Limb (tissue), 2 donors: ENCODE measurements around the gene SORBS2.

ENCODE experiments used
- DNase-seq, 2 donors: peaks; one replicate each; pipeline ENCODE4 v3.0.0-alpha.2; 2016; ENCODE audit errors: extremely low spot score in 2 of 2

SORBS2 gene

DNA sequence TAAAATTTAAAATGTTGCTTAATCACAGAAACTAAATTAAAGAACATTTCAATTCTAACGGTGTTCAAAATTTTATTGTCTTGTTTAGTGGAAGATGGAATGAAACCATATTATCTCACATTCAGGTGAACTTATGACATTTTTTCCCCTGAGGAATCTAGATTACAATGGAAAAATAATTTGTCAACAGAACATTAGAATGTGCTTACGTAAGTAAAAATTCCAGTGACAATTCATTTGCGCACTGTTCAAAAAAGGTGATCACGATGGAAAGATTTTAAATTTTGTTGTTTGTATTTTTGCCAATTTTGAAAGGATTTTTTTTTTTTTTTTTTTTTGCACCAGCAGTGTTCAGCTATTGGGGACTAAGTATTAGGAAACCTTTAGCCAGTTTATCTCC, 23.3 kb upstream of the SORBS2 start:
- no peak for DNase-seq

- DNase-seq: no peak
These were observed 22.8 kb upstream of the SORBS2 start for GRCh38 chr4:185834778-185835177.

- no peak for DNase-seq
These were observed 22.1 kb upstream of the SORBS2 start for GRCh38 chr4:185834088-185834487.

- DNase-seq: no peak
These were observed 21.1 kb upstream of the SORBS2 start for GRCh38 chr4:185833055-185833598.

GRCh38 chr4:185831125-185831815, 19.3 kb upstream of the SORBS2 start:
- no peak for DNase-seq

GRCh38 chr4:185830263-185830994, 18.4 kb upstream of the SORBS2 start:
- DNase-seq: no peak

DNA sequence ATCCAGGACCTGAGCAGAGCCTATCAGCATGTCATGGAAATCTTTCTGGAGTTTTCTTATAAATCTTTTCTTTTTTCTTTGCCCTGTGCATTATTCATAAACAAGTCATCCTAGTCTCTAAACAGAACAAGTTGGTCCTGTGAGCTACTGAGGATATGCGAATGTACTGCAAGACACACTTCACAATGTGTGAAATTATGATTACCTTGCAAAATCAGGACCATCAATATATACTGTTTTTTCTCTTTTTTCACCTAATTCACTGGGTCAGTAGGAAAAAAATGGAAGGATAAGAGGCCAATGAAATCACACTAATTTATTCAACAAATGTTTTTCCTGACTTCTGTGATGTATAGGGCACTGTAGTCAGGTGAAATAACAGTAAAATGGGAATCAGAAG, 14.4 kb upstream of the SORBS2 start:
- no peak for DNase-seq

- DNase-seq: no peak
These were observed 13.7 kb upstream of the SORBS2 start for GRCh38 chr4:185825737-185826136.

- no peak for DNase-seq
These were observed 10.8 kb upstream of the SORBS2 start for GRCh38 chr4:185822791-185823190.

GRCh38 chr4:185821029-185821419, 9.0 kb upstream of the SORBS2 start:
- no peak for DNase-seq

DNA sequence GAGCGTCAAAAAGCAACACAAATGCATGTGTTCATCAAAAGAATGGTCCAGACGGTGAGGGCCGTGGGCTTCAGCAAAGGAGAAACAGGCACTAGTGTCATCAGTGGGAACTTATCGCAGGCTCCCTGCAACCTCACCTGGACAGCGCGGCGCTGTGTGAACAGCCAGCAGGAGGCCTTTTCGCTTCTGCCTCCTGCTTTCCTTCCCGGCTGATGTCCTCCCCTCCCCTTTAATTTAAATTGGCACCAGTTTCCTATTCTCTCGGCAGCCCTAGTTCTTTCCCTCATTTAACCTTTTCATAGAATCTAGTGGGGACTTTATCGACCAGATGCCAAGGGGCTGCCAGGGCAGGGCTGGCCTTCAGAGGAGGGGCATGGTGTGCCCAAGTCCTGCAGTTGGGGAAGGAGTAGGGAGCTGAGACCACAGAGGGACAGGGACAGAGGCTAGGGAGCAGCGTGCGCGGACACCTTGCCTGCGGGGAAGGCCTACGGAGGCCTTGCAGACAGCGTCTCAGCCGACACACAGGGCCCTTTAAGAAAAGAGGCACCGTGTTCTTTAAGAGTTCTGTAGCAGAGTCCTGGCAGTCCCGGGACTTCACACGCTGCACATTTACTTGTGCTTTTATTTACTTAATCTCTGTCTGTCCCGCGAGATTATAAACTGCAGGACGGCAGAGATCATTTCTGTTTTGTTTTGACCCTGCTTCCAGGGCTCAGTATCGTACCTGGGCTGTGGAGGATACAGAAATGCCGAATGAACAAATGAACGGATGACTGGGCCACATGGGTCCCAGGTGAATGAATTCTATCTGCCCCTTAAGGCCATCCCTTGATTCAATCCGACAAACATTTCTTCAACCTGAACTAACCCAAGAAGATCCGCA, 8.4 kb upstream of the SORBS2 start:
- DNase-seq: no peak

GRCh38 chr4:185819144-185819543, 7.2 kb upstream of the SORBS2 start:
- DNase-seq: no peak

- DNase-seq: no peak
These were observed 5.4 kb upstream of the SORBS2 start for GRCh38 chr4:185817403-185817818.

DNA sequence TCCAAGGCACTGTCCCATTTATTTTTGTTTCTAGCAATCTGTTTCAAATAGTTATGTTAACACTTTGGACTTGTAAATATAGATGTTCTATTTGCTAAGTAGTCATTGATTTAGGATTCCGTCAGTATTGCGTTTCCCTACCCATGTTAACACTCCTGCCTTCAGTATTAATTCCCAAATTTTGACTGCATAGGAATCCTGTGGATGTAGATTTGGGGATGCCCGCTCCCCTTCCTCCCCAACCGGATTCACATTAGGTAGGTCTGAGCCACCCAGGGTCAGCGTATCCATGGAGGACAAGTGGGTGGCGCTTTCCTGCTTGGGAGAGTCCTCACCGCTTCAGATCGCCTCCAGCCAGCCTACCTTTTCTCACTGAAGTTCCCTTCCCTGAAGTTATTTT, 1.1 kb upstream of the SORBS2 start:
- DNase-seq: no peak

GRCh38 chr4:185810746-185811508, 1.1 kb downstream of the SORBS2 start:
- DNase-seq: peak in 1 of 2 donors; percentile 52

DNA sequence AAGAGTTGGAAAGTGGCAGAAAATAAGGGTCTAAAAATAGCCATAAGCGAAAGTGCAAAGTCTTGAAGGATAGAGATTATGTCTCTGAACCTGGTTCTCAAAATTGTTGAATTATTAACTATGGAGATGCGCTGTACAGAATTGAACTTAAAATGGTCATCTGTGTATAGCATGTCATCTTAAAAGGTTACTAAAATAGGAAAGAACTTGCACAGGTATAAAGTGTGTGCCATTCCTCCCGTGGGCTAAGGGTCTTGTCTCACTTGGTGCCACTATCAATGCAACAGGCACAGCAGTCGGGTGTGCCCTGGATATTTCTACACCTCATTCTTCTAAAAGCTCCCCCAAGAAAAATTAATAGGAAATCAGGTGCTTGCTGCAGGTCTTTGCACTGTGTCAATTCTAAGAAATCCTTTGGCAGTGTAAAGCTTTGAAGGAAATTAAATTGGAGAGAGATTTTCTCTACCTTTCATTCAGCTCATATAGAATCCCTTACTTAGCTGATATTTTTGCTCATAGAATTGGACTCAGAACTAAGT, 2.4 kb downstream of the SORBS2 start:
- no peak for DNase-seq

- DNase-seq: no peak
These were observed 2.9 kb downstream of the SORBS2 start for GRCh38 chr4:185809121-185809520.

- DNase-seq: no peak
These were observed 6.0 kb downstream of the SORBS2 start for GRCh38 chr4:185805979-185806378.

DNA sequence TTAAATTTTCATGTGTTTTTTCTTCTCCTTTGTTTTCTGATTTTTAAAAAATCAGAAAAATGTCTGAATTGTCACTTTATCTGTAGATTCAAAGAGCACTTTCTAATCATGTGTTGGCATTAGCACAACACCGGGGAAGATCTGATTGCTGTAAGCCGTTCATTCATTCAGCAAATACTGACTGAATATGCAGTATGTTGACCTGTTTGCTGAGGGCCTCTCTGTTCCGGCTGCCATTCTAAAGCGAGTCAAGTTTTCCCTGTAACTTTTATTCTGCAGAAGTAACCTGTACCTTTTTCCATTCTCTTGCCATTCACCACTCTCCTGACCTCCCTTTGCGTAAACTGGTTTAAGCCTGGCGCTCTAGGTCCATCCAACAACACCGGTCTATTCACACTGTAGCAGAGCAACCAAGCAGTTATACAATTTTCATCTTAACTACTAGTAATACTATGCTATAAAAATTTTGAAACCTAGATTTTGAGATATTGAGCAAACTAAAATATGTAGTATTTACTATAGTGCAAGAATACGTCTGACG, 6.7 kb downstream of the SORBS2 start:
- DNase-seq: no peak

DNA sequence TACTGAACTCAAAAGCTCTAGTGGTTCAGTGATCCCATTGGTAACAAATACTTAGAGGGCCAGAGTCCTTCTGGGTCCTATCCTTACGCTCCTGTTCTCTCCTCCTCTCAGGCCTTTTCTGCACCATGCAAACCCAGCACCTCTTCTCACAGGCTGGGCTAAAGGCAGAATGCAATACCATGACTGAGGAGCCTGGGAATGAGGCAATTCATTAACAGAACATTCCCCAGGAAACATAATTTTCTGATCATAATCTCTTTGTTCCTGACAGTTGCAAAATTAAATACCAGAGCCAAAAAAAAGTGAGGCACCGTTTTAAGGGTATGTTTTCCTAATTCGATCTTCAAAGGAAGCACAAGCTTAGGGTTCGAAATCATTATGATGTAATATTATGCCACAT, 9.0 kb downstream of the SORBS2 start:
- no peak for DNase-seq

GRCh38 chr4:185801471-185801870, 10.5 kb downstream of the SORBS2 start:
- no peak for DNase-seq
